Endothelial cell of coronary artery (primary cell): ENCODE measurements around the gene TMEM97. TPM values are rescaled to one million over a fixed set of nuclear protein-coding genes. Genes with fewer than 3 reads are reported as not detected.

Experiments
- total RNA-seq: library from RNA; depleted of rRNA; stranded (reverse); fragments of >200 nt; gene quantifications from 2 replicates; pipeline ENCODE4 v1.2.3, GENCODE V29; 2014

The TMEM97 gene
- total RNA-seq, result 5.2 and 12.3 TPM in 2 replicates

DNA sequence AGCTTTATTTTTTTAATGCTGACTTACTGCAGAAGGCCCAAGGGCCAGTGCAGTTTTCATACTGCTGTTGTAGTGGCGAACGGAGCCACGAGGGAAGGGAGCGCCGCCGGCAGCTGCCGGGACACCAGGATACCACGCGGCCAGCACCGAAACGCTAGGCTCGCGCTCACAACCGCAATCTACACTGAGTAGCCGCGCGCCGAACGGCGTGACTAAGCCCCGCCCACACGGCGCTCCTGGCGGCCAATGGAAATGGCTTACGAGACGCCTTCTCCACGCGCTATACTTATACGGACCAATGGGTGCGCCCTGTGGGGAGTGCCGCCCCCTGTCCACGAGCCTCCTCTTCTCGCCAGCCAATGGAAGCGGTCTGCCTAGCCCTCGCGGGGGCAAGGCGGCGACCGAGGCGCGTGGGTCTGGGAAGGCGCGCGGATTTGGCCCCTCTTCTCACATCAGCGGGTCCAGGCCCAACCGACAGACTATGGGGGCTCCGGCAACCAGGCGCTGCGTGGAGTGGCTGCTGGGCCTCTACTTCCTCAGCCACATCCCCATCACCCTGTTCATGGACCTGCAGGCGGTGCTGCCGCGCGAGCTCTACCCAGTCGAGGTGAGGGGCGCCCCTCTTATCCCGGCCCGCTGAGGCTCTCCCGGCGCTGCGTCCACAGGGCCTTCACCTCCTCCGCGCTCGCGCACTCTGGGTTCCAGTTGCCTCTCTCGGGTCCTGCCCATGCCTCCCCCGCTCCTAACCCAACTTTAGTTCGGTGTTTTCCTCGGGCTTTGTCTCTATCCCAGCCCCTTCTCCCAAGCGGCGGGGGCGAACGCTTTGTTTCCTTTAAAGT is at the start of gene TMEM97:
Gene TMEM97, plus strand, starts transcription at position 442 of the 839 bp plus-strand sequence. Its CDS starts 40 bp downstream, at position 482.

DNA sequence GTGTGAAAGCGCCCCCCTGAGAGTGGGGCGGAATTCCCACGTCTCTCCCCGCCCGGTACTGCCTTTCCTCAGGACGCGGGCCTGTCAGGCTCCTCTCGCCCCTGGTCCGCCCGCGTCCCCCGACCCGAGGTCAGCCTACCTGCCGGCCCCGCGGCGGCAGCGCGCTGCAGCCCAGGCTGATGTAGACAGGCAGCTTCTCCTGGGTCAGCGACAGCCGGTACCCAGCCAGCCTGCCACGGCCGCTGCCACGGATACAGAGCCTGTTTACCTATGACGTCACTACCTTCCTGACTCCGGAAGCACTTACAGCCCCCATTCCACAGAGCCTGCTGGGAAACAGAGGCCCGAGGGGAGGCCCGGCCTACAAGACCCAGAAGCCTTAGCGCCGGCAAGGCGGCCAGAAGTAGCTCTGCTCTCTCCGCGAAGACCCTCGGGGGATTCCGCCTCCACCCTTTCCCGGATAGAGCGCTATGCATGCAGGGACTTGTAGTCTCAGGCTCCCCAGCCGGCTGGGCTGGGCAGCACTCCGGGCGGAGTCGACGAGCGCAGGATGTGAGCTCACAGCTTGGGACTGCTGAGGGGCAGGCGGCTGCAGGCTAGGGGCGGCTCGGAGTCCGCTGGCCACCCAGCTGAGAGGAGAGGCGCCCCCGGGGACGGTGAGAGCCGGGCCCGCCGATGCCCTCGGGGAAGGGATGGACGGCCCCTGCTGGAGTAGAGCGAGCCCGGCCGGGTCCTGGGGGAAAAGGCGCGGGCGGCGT is 16.4 kb downstream of the TMEM97 start, which contains the start of the genes IFT20 and TNFAIP1:
Gene IFT20, minus strand, starts transcription at position 272 of the 758 bp plus-strand sequence. CDS start 3,487 bp downstream, outside the sequence.
Gene TNFAIP1, plus strand, starts transcription at position 561 of the 758 bp plus-strand sequence. CDS start 3,761 bp downstream, outside the sequence.

DNA sequence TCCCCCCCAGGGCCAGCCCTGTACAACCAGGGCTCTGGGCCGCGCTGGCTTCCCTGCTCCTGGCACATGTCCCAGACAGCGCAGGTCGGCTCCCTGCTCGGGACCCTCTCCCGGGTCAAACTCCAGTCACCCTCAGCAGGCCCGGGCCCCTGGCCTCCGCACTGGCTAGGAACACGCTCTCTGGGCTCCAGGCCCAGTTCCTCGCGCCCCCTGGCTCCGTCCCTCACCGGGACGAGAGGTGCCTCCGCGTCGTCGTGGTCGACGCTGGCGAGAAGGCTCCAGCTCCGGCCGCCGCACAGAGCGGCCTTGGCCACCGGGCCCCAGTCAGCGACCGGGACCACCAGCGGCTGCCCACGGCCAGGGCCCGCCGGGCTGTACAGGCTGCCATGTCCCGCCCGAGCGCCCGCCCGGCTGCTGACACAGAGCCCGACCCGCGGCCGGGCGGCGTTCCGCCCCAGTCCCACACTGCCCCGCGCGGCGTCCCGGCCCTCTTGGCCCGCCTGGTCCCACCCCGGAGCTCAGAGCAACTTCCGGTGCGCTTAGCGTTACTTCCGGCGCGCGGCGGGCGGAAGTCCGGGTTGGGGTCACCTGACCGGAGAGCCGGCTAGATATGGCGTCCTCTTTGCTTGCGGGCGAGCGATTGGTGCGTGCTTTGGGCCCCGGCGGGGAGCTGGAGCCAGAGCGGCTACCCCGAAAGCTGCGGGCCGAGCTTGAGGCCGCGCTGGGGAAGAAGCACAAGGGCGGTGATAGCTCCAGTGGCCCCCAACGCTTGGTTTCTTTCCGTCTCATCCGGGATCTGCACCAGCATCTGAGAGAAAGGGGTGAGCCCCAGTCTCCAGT is 38.3 kb downstream of the TMEM97 start, which contains the start of gene POLDIP2:
Gene POLDIP2, minus strand, starts transcription at position 467 of the 840 bp plus-strand sequence. Its CDS starts 79 bp downstream, at position 388.

DNA sequence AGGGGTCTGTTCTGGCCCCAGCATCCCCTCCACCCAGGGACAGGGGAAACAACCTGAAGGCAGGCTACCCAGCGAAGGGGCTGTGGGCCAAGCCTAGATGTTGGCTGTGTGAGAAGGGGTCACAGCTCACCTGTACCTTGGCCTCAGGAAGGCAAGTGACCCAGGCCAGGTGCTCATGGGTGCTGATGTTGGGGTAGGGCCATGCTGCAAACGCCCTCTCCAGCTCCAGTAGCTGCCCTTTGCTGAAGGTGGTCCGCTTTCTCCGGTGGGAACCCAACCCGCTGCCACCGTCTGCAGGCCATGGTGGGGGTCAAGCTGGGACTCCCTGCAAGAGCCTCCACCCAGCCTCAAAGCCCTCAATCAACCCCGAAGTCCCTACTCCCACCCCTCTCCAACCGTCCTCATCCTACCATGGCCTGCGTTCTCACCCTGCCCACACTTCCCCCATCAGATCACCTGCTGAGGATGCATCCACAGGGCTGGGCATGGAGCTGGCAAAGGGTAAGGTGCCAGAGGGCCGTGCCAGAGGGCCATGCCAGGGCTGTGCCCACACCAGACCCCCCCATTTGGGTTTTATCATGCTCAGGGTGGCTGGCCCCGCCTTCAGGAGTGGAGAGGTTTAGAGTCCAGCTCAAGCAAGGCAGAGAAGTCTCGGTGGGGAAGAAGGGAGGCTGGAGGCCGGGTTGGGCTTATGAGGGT is 45.8 kb downstream of the TMEM97 start, which contains the start of gene SEBOX:
Gene SEBOX, minus strand, starts transcription at position 535 of the 699 bp plus-strand sequence. Its CDS starts 48 bp downstream, at position 487.

DNA sequence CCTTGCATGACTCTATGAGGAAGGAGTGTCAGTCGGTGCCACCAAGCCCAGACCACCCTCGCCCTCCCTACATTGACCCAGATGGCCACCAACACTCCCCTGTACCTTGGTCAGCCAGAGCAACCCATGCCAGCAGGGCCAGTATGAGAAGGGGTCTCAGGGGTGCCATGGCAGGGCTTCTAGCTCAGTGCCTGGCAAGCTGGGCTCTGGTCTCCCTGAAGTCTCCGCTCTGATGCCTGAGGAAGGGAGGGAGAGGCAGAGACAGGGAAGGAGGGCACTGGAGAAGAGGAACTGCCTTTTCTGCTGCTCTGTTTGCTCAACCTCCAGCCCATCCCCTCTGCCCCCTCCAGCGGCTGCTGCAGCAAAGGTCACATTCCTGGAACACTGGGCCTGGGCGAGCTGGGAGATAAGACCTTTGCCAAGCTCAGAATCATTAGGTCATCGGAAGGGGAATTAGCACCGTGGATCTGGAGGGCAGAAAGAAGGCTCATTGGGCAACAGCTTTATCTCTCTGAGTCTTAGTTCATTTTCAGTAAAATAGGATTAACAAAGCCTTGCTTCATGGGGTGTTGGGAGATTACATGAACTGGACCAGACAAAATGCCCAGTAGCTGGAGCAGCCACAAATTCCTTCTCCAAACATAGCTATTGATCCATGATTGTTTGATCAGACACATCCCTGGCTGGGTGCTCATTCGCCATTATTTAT is 51.2 kb downstream of the TMEM97 start, which contains the start of gene VTN:
Gene VTN, minus strand, starts transcription at position 273 of the 709 bp plus-strand sequence. Its CDS starts 104 bp downstream, at position 169.

DNA sequence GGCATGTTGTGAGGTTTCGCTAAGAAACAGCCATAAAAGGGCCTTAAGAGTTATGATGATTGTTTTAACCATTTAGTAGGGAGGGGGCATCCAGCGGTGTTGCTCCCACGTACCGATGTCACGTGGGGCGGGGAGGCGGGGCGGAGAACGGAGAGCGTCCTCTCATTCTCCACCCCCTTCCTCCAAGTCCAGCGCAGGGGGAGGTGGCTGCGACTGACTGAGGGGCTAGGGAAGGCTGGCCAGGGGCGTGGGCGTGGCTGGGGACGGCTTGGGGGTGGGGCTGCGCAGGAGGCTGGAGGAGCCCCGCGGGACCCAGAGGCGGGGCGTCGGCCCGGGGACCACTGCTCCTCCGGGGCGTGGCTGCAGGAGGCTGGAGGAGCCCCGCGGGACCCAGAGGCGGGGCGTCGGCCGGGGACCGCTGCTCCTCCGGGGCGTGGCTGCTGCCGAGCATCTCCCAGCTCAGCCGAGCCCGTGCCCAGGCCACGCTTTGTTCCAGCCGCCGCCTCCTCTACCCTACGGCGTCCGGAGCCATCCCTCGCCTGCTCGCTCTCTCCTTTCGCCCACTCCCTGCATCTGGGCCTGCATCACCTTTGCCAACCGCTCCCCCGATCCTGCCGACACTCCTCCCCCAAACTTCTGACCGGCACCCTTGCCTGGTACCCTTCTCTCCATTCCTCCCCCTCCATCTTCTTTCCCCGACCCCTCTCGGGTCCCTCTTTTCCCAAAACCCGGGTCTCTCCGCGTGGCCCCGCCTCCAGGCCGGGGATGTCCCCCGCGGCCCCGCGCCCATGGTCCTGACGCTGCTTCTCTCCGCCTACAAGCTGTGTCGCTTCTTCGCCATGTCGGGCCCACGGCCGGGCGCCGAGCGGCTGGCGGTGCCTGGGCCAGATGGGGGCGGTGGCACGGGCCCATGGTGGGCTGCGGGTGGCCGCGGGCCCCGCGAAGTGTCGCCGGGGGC is 52.5 kb downstream of the TMEM97 start, which contains the start of gene SARM1:
Gene SARM1, plus strand, starts transcription at position 450 of the 958 bp plus-strand sequence. Its CDS starts 339 bp downstream, at position 789.

Other genes starting within 250 kb of the TMEM97 start
- 56.6 and 56.7 TPM in 2 replicates for gene IFT20, start 16.3 kb downstream of the TMEM97 start, total RNA-seq
- 48.6 and 57.2 TPM in 2 replicates for gene TNFAIP1, start 16.6 kb downstream of the TMEM97 start, total RNA-seq
- gene POLDIP2, start 38.3 kb downstream of the TMEM97 start, total RNA-seq, result 68.0 and 74.0 TPM in 2 replicates
- not detected in 2 replicates for gene SEBOX, start 46.0 kb downstream of the TMEM97 start, total RNA-seq
- gene VTN, start 51.1 kb downstream of the TMEM97 start, total RNA-seq, result 0.27 and 0.38 TPM in 2 replicates
- 3.8 and 4.0 TPM in 2 replicates for gene SARM1, start 52.5 kb downstream of the TMEM97 start, total RNA-seq
- gene SLC46A1, start 87.0 kb downstream of the TMEM97 start, total RNA-seq, result 2.1 and 3.7 TPM in 2 replicates
- not detected in 2 replicates for gene SLC13A2, start 154.4 kb downstream of the TMEM97 start, total RNA-seq
- gene FOXN1, start 187.1 kb downstream of the TMEM97 start, total RNA-seq, result not detected in 2 replicates
- 17.1 and 20.6 TPM in 2 replicates for gene UNC119, start 233.4 kb downstream of the TMEM97 start, total RNA-seq